Esophagus mucosa (tissue), 1 donor: ENCODE data around the gene HIGD1A. TPM values are rescaled to one million over a fixed set of nuclear protein-coding genes. Genes with fewer than 3 reads are reported as not detected.

Experiments used
- ATAC-seq: fragments of 200-7000 bp; cut with Tn5 transposase; one replicate; pipeline ENCODE4 v1.9.1; 2020
- total RNA-seq: library from RNA; stranded (reverse); gene quantifications from one replicate; pipeline ENCODE4 v1.2.4, GENCODE V29; 2023
- donor health status: DM: yes; HTN: yes; CAD: no.

HIGD1A gene
- total RNA-seq = 114 TPM

DNA sequence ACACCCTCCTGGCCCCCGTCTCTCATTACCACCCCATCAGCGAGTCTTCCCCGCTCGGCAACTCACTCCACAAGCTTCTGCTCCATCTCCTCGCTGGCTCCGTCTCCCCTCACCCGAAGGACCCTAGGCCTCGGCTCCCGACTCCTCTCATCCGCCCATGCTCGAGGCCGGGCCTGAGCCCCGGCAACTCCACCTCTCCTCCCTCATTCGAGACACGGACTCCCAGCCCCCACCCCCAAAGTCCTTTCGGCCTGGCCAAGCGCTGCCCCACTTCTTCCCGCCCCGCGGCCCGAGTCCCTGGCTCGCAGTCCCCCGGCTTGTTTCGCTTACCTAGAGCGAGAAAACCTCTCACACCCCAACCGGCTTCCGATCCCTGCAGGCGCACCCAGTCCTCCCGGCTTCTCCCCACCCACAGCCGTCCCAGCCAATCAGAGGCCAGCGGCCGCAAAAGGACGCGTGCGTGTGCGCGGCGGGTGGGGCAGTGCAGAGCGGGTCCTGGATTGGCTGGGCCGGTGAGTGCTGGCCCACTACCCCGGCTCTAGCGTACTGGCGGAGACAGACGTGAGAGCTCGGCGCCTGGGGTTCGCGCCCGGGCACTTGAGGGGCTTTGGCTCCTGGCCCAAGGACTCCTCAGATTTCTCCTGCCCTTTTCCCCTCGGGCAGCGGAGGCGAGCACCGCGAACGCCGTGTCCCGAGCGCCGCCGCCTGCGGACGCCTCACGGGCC is at the start of gene HIGD1A:
Gene HIGD1A (minus strand): TSS at position 385 of the 725 bp plus-strand sequence. CDS start 10,237 bp downstream, outside the sequence.
- ATAC-seq = peak; percentile 99

DNA sequence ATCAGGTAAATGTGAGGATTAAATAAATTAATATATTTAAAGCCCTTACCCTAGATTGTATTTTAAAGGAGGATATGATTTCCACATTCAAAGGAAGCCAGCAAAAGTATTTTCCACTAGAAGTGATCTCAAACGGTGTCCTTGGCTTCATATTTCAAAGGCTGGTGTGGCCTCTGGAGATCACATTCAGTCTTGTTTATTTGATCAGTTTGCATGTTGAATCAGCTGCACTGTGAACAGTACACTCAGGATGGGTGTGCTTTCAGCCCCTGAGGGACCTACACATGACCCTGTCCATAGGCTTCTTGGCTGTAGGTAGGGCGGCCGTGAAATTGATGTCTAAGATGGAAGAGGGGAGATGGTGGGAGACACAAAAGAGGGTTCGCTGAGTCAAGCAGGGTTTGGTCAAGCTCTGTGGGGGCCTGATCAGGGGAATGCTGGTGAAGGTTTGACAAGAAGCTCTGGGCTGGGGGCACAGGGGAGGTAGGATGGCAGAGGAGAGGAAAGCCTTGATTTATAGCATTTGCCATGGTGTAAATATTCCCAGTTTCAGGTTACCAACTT is 49.5 kb upstream of the HIGD1A start:
- no peak for ATAC-seq

- no peak for ATAC-seq
Observed at GRCh38 chr3:42853056-42853455, 48.8 kb upstream of the HIGD1A start.

DNA sequence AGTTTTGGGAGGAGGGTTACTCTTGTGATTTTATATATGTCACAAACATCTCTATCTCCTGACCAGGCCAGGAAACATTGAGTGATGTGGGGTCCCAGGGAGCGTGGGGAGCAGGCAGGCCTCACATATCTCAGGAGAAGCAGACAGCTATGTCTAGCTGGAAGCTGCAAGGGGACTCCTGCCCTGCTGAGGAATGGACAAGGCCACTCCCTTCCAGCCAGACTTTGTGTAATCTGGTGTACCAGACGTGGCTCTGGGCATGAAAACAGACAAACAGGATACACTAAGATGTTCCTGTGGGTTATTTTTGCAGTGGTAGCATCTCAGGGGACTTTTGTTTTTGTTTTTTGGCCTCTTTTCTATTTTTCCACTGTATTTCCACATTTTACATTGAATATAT is 48.2 kb upstream of the HIGD1A start:
- ATAC-seq = no peak

DNA sequence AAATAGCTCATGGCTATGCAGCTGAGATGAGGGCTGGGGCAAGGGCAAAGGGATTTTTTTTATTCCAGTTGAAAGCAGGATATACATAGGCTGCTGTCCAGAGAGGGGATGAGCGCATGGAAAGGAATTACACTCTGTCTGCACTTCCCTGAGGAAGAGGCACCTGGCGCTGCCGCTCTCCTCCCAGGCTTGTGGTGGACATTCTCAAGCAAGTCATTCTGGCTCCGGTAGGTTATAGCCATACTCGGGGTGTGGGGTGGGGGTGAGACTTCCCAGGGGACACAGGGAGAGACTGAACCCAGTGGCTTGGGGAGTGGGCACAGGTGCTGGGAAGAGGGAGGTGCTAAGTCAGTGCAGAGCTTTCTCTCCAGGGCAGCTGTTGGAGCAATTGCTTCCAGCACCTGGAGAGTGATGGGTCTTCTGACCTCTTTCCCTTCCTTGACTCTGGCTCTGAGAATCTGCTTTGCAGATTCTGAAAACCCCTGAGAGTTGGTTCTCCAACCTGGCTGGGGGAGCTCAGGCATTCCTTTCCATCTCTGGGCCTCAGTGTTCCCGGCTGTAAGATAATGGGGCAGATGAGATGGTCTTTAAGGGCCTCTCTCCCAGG is 47.0 kb upstream of the HIGD1A start:
- no peak for ATAC-seq

DNA sequence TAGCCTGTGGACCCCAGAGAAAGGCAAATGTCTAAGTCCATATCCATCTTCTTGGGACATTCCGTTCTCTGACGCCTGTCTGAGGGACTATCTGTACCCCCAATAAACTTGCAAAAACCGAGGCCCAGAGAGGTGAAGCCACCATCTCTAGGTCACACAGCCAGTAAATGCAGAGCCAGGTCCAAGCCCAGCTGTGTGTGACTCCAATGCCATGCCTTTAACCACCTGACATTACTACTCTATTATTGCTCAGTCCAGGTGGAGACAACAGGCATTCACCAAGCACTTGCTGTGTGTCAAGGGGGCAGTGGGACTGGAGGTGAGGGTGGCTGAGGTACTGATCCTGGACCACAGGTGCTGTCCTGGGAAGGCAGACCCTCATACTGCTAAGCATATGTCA is 46.0 kb upstream of the HIGD1A start:
- ATAC-seq = no peak

GRCh38 chr3:42849017-42849416 is 44.7 kb upstream of the HIGD1A start:
- ATAC-seq = peak; percentile 55

GRCh38 chr3:42847731-42848130 is 43.4 kb upstream of the HIGD1A start:
- peak; percentile 53 for ATAC-seq

GRCh38 chr3:42846685-42847522 is 42.6 kb upstream of the HIGD1A start:
- peak; percentile 28 for ATAC-seq

GRCh38 chr3:42844815-42845214 is 40.5 kb upstream of the HIGD1A start:
- ATAC-seq = no peak

DNA sequence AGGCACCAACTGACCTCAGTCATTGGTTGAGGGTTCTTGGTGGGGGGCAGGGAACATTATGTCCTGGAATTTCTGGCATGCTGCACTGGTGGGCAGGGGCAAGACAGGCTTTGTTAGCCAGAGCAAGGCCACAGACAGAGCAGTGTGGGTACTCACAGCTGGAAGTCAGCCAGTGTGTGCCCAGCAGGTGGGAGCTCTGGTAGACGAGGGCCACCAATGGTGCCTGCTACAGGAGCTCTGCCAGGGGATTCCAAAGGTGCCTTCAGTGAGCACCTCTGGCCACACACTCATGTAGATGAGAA is 40.1 kb upstream of the HIGD1A start:
- ATAC-seq = no peak

DNA sequence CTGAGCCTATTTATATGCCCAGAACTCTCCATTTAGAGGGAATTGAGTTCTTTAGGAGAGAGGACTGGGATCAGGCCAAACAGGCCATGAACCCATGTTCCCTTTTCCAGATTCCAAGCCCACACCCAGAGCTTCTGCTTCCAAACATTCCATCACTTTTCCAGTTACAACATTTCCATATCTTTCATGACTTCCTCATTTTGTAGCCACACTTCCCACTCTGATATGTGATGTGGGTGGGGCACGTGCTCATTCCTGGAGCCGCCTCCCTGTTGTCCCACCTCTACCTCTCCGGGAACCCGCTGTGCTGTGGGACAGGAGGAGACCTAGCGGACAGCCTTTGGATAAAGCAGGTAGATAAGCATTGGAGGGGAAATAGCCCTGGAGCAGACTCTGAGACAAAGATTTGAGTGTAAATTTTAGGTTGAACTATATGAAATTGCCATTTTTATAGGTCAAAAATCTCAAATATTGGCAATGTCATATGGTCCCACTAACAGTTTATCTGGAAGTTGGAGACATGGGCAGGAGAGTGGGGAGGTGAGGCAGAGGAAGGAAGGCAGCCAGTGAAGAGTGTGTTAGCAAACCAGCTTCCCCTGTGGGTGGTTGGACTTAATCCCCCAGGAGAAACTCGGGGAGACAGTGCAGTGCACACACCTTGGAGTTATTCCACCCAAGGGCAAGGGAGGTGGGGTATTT is 39.6 kb upstream of the HIGD1A start:
- ATAC-seq = no peak

- ATAC-seq = no peak
Observed at GRCh38 chr3:42841332-42841731, 37.0 kb upstream of the HIGD1A start.

DNA sequence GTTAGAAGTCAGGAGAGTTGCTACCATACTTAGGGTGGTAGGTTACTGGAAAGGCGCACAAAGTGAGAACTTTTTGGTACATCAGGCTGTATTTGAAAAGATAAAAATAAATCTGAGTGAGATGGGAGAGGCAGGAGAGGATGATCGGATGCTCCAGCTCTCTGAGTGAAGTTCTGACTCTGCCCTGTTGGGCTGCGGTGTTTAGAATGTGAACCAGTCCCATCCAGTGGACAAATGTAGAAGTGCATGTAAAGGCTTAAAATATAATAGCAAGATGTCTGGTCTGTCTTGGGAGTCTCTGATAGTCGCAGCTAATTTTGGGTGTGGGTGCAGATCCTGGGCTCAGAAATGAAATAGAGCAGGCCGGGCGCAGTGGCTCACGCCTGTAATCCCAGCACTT is 35.3 kb upstream of the HIGD1A start:
- ATAC-seq = peak; percentile 92

- no peak for ATAC-seq
Observed at GRCh38 chr3:42838571-42838970, 34.3 kb upstream of the HIGD1A start.

GRCh38 chr3:42836150-42837123 is 32.1 kb upstream of the HIGD1A start:
- ATAC-seq = no peak

DNA sequence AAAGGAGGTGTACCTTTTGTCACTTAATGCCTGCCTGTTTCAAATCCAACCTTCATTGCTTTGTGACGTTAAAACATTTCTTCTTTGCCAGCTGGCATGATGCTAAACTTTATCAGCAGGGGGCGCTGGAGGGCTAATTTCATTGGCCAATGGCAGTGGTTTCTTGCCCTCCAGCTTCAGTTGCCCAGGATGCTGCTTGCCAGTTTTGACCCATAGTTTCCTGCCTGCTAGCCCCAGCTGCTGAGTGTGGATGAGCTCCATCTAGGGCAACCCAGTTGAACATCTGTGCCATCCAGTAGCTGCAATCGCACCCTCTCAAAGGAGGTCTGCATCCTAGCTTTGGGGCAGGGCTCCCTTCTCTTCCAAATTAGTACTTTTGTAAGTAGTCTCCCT is 27.0 kb upstream of the HIGD1A start:
- peak; percentile 38 for ATAC-seq

DNA sequence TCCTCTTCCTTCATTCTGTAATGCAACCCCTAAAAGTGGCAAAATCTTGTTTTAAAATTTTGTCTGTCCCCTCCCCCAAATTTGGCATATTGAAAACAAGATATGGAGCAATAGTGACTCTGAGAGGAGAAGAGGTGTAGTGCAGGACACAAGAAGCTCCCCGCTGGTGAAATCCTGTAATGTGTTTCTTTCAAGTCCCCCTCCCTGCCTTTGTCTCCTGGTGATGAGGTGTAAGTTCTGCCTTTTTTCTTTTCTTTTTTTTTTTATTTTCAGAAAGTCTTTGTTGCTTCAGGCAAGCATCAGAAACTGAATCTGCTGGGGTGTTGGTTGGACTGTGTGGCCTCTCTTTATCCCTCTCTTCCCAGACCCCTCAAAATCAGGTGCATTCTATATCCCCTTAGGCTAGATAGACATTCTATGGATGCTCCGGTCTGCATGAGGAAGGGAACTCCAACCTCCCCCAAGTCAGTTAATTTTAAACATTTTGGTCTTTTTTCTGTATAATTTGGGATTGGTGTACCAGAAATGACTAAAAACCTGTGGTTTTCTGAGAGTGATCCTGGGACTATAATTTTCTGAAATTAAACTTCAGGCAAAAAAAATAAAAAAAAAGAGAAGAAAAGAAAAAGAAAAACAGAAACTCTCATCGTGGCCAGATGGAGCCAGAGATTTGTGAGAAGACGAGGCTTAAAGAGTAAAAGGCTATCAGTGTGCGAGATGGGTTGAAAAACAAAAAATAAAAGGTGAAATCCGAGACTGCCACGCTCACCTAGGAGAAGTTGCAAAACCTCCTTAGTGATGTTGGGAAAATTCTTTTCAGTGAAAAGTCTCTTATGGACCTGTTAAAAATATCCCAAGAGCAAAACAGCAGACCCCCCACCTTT is 26.4 kb upstream of the HIGD1A start:
- peak; percentile 67 for ATAC-seq

- peak; percentile 41 for ATAC-seq
Observed at GRCh38 chr3:42829628-42830436, 25.5 kb upstream of the HIGD1A start.
